ENCODE measurements around the gene SELP. TPM values are rescaled to one million over a fixed set of nuclear protein-coding genes. Genes with fewer than 3 reads are reported as not detected.

The SELP gene
- polyA plus RNA-seq, 3 donors, result 0.84 to 1.4 (median 0.85) TPM

DNA sequence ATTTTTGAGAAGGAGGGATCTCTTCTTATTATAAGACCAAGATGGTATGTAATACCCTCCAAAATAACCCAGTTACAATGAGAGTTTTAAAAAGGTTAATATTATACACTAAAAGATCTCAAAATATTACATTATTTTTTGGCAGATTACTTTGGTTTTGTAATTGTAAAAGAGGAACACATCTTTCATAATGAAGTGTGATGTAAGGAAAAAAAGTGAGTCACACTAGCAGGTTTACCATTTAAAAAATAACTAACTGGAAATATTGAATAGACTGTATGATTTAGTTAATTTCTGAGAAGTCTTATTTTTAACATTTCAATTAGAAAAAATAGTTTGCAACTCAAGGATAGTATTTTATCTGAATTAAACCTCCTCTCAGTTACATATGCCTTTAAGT, 44.7 kb downstream of the SELP start:
- peaks cover 6 to 13% of the 10 kb centered on the region in 2 donors for H3K36me3 ChIP-seq (replicated peaks in 1 of 2; ENCODE audit: control insufficient read depth in 1 of 2, insufficient read depth in 2 of 2, low read length in 2 of 2)
- peak overlapping the region; percentile 82 to 92 for H3K4me3 Mint-ChIP-seq
- H3K27ac ChIP-seq (ENCODE audit: low read depth in 1 of 2, low read length in 2 of 2), result peak overlapping the region in 1 of 2 donors; percentile 98
- no peaks in the 10 kb centered on the region for H3K27me3 Mint-ChIP-seq (ENCODE audit: low read depth in 3 of 3)
- H3K4me1 Mint-ChIP-seq, result peaks cover 40% of the 10 kb centered on the region
- no peaks in the 10 kb centered on the region for H3K9me3 Mint-ChIP-seq
- H3K79me2 ChIP-seq (ENCODE audit: insufficient read depth, low read length), result peaks cover 24% of the 10 kb centered on the region
- H3K36me3 Mint-ChIP-seq, result peaks cover 7 to 10% of the 10 kb centered on the region in 2 donors
- no peaks in the 10 kb centered on the region for H4K20me1 ChIP-seq (ENCODE audit: insufficient read depth, low read length)
- H3K4me1 ChIP-seq (ENCODE audit: control insufficient read depth in 1 of 2, insufficient read depth in 2 of 2, low read length in 2 of 2), result peaks cover 23 to 42% of the 10 kb centered on the region in 2 donors
- H3K4me2 ChIP-seq (replicated peaks; ENCODE audit: extremely low read depth, low read length, poor library complexity, severe bottlenecking), result peak overlapping the region; percentile 89
- TF ChIP-seq, protein P1, sequence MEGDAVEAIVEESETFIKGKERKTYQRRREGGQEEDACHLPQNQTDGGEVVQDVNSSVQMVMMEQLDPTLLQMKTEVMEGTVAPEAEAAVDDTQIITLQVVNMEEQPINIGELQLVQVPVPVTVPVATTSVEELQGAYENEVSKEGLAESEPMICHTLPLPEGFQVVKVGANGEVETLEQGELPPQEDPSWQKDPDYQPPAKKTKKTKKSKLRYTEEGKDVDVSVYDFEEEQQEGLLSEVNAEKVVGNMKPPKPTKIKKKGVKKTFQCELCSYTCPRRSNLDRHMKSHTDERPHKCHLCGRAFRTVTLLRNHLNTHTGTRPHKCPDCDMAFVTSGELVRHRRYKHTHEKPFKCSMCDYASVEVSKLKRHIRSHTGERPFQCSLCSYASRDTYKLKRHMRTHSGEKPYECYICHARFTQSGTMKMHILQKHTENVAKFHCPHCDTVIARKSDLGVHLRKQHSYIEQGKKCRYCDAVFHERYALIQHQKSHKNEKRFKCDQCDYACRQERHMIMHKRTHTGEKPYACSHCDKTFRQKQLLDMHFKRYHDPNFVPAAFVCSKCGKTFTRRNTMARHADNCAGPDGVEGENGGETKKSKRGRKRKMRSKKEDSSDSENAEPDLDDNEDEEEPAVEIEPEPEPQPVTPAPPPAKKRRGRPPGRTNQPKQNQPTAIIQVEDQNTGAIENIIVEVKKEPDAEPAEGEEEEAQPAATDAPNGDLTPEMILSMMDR (IDR thresholded peaks at IDR 0.05), result no peak
- H3K4me3 ChIP-seq (replicated peaks in 1 of 3; ENCODE audit: low read depth in 2 of 3, low read length in 3 of 3), result peak overlapping the region; percentile 52 to 96 (median 82)
- H2AFZ ChIP-seq (ENCODE audit: insufficient read depth, low read depth, low read length, poor library complexity, severe bottlenecking), result peak overlapping the region; percentile 59
- H3K9me3 ChIP-seq (replicated peaks in 1 of 2; ENCODE audit: control insufficient read depth in 1 of 2, insufficient read depth in 1 of 2, low read length in 2 of 2), result no peaks in the 10 kb centered on the region
- intact Hi-C loops (cut with micrococcal nuclease), result loop anchor here (5.0 to 10.0 kb wide), 3 partner anchors 127 to 220 kb away; partner anchors contain the start of genes METTL18 (in 1 of the 2) and SELL (in 1 of the 2)
- H3K9ac ChIP-seq (ENCODE audit: insufficient read depth, low read length, poor library complexity, severe bottlenecking), result peak overlapping the region; percentile 72
- H3K27ac Mint-ChIP-seq, result peak overlapping the region; percentile 93 to 97 (median 96)
- DNase-seq, result peak; percentile 50 to 81 (median 72)
- H3K27me3 ChIP-seq (ENCODE audit: control insufficient read depth in 2 of 2, insufficient read depth in 2 of 2, low read length in 2 of 2), result no peaks in the 10 kb centered on the region

DNA sequence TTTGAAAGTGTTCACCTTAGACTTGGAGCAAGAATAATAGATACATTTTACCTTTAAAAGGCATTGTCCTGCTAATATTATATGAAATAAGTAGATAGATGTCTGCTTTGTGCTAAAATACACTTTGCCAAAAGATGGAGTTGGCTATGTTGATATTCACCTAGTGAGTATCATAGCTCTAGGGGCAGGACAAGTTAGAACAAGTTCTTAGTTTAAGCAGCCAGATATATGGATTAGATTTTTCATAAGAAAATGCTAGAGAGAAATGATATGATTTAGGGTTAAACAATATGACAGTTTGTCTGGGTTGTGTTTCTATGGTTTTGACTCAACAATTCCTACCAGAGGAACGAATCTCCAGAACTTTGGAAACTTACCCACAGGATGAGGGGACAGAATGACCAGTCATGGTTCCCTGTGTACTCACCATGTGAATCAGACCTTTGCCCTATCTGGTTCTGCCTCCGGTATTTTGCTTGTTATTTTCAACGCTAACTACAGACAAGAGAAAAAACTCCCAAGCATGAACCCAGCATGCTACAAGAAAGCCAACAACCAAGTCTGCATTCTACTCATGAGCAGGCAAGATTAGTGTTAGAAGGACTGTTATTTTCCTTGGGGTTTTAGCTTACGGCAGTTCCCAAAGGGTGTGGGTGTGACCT, 45.3 kb downstream of the SELP start:
- H3K9me3 ChIP-seq (replicated peaks in 1 of 2; ENCODE audit: control insufficient read depth in 1 of 2, insufficient read depth in 1 of 2, low read length in 2 of 2), result no peaks in the 10 kb centered on the region
- WGBS (ENCODE audit: insufficient coverage), result no CpG with 5 or more reads among the region's 4 CpGs
- peak overlapping the region; percentile 91 to 97 (median 96) for H3K27ac Mint-ChIP-seq
- H3K79me2 ChIP-seq (ENCODE audit: insufficient read depth, low read length), result peaks cover 24% of the 10 kb centered on the region
- no peaks in the 10 kb centered on the region for H4K20me1 ChIP-seq (ENCODE audit: insufficient read depth, low read length)
- H2AFZ ChIP-seq (ENCODE audit: insufficient read depth, low read depth, low read length, poor library complexity, severe bottlenecking), result peak overlapping the region; percentile 59
- H3K9me3 Mint-ChIP-seq, result no peaks in the 10 kb centered on the region
- intact Hi-C loops (cut with micrococcal nuclease), result loop anchor here (5.0 to 10.0 kb wide), 3 partner anchors 128 to 220 kb away; partner anchors contain the start of genes METTL18 (in 1 of the 2) and SELL (in 1 of the 2)
- H3K36me3 Mint-ChIP-seq, result peaks cover 7 to 10% of the 10 kb centered on the region in 2 donors
- H3K4me1 ChIP-seq (ENCODE audit: control insufficient read depth in 1 of 2, insufficient read depth in 2 of 2, low read length in 2 of 2), result peaks cover 23 to 42% of the 10 kb centered on the region in 2 donors
- H3K4me1 Mint-ChIP-seq, result peaks cover 40% of the 10 kb centered on the region
- TF ChIP-seq, protein P1 (IDR thresholded peaks at IDR 0.05), result no peak
- peak overlapping the region; percentile 2 to 98 for H3K27ac ChIP-seq (ENCODE audit: low read depth in 1 of 2, low read length in 2 of 2)
- H3K4me3 Mint-ChIP-seq, result peak overlapping the region; percentile 47 to 89
- H3K4me2 ChIP-seq (replicated peaks; ENCODE audit: extremely low read depth, low read length, poor library complexity, severe bottlenecking), result peak overlapping the region; percentile 89
- no peaks in the 10 kb centered on the region for H3K27me3 ChIP-seq (ENCODE audit: control insufficient read depth in 2 of 2, insufficient read depth in 2 of 2, low read length in 2 of 2)
- H3K9ac ChIP-seq (ENCODE audit: insufficient read depth, low read length, poor library complexity, severe bottlenecking), result peak overlapping the region; percentile 72
- DNase-seq, result peak; percentile 70 to 88 (median 87)
- H3K27me3 Mint-ChIP-seq (ENCODE audit: low read depth in 3 of 3), result no peaks in the 10 kb centered on the region
- H3K4me3 ChIP-seq (replicated peaks in 1 of 3; ENCODE audit: low read depth in 2 of 3, low read length in 3 of 3), result peak overlapping the region; percentile 52 to 96 (median 82)
- H3K36me3 ChIP-seq (replicated peaks in 1 of 2; ENCODE audit: control insufficient read depth in 1 of 2, insufficient read depth in 2 of 2, low read length in 2 of 2), result peaks cover 6 to 18% of the 10 kb centered on the region in 2 donors

Measured in CD14-positive monocyte (primary cell).